HepG2 (cell line): ENCODE data around the gene RPLP2.

Experiments used
- NR2C2 ChIP-seq: sonication (generic); formaldehyde crosslinking; IDR thresholded peaks from 2 replicates; pipeline ENCODE4 v1.4.0; 2020; ENCODE audit warnings: missing genetic modification reagents, mild to moderate bottlenecking, moderate library complexity, borderline replicate concordance
- POLR2A ChIP-seq, 2 experiments: IDR thresholded peaks; 2 replicates each; pipeline ENCODE4 v1.6.1; 2011; ENCODE audit warnings: low read depth in 2 of 2, low read length in 2 of 2, mild to moderate bottlenecking in 1 of 2, moderate library complexity in 1 of 2; ENCODE audit not compliant: insufficient read depth in 1 of 2
- ZFP62 ChIP-seq: sonication (generic); formaldehyde crosslinking; IDR thresholded peaks from 2 replicates; pipeline ENCODE4 v1.4.0; 2020; ENCODE audit warnings: missing genetic modification reagents
- TF ChIP-seq, protein P1 (sequence below): sonication (generic); formaldehyde crosslinking; IDR thresholded peaks from 2 replicates; pipeline ENCODE4 v1.5.1; 2020; ENCODE audit warnings: mild to moderate bottlenecking, missing genetic modification reagents, moderate library complexity

DNA sequence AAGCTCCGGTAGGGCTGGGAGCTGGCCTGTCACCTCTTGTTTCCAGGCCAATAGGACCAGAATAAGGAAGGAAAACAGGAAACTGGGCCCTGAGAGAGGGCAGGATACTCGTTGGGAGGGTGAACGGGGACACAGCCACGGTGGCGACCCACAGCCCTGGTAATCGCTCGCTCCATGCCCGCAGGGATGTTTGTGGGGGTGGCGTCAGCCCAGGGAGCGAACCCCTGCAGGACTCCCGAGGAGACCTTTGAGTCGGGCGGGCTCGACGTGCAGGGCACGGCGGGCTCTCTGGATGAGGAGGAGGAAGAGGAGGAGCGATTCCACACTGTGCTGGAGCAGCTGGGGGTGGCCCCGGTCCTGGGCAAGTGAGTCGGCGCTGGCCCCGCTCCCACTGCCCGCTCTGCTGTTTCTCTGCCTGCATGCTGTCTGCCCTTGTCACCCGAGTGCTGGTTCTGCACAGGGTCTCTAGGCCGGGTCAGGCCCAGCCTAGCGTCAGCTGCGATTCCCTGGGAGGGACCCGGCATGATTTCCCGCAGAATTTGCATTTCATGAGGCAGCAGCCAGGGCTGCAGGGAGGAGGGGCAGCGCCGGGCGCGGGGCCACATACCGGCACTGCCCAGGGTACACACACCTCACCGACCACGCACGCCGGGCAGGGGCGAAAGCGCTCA lies 19.5 kb downstream of the RPLP2 start:
- TF ChIP-seq POLR2A (IDR thresholded peaks at IDR 0.05; ENCODE audit: insufficient read depth in 1 of 2, low read depth in 2 of 2, low read length in 2 of 2): no peak
- TF ChIP-seq, protein P1, sequence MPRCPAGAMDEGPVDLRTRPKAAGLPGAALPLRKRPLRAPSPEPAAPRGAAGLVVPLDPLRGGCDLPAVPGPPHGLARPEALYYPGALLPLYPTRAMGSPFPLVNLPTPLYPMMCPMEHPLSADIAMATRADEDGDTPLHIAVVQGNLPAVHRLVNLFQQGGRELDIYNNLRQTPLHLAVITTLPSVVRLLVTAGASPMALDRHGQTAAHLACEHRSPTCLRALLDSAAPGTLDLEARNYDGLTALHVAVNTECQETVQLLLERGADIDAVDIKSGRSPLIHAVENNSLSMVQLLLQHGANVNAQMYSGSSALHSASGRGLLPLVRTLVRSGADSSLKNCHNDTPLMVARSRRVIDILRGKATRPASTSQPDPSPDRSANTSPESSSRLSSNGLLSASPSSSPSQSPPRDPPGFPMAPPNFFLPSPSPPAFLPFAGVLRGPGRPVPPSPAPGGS: no peak
- TF ChIP-seq ZFP62 (CRISPR knock-in tag): no peak
- no peak for TF ChIP-seq NR2C2 (CRISPR knock-in tag)
